HG03457 (cell line): Measurements from ENCODE around the gene ZNF208.
"Not testable (repeated sequence)": the region's sequence is repeated elsewhere in the genome, so short reads cannot be mapped to it uniquely, and the experiment has no call there.

Source experiments
- ATAC-seq: cut with Tn5 transposase; IDR thresholded peaks from one replicate; pipeline ENCODE4 v1.9.1; 2021; ENCODE audit warnings: moderate number of reproducible peaks; ENCODE audit not compliant: unreplicated experiment

Gene ZNF208

DNA sequence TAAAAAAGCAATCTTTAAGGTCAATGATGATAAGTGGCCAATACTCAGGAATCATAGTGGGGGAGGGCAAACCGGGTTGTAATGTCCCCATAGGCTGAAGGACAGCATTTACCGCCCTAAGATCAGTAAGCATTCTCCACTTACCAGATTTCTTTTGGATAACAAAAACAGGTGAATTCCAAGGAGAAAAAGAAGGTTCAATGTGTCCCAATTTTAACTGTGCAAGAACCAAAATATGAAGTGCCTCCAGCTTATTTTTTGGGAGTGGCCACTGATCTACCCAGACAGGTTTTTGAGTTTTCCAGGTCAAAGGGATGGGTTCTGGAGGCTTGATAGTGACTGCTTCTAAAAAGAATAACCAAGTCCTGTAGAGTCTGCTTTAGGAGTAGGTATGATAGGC, 125.2 kb downstream of the ZNF208 start:
- not testable (repeated sequence) for ATAC-seq

- ATAC-seq = not testable (repeated sequence)
Measured at GRCh38 chr19:21884786-21885185, 126.0 kb downstream of the ZNF208 start.

GRCh38 chr19:21883516-21883915, 127.2 kb downstream of the ZNF208 start:
- no peak for ATAC-seq
